ENCODE results near the gene NR6A1.

Gene NR6A1

DNA sequence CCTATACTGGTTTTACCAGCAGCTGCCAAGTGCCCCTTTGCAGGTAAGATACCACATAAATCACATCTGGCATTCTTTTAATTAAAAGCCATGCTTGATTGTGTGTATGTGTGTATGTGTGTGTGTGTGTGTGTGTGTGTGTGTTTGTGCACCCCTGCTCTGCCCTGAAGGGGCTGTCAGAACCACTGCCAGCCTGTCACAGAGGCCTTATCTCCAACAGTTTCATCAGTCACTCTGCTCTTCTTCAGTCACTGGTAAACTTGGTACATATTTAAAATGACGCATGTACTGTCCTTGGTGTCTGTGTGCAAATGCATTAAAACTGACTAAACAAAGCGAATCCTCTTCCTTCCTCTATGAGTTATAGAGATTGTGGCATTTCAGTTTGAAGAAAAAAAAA is 244.9 kb downstream of the NR6A1 start:
- DNase-seq (ENCODE audit: low read depth in 2 of 2): no peak

DNA sequence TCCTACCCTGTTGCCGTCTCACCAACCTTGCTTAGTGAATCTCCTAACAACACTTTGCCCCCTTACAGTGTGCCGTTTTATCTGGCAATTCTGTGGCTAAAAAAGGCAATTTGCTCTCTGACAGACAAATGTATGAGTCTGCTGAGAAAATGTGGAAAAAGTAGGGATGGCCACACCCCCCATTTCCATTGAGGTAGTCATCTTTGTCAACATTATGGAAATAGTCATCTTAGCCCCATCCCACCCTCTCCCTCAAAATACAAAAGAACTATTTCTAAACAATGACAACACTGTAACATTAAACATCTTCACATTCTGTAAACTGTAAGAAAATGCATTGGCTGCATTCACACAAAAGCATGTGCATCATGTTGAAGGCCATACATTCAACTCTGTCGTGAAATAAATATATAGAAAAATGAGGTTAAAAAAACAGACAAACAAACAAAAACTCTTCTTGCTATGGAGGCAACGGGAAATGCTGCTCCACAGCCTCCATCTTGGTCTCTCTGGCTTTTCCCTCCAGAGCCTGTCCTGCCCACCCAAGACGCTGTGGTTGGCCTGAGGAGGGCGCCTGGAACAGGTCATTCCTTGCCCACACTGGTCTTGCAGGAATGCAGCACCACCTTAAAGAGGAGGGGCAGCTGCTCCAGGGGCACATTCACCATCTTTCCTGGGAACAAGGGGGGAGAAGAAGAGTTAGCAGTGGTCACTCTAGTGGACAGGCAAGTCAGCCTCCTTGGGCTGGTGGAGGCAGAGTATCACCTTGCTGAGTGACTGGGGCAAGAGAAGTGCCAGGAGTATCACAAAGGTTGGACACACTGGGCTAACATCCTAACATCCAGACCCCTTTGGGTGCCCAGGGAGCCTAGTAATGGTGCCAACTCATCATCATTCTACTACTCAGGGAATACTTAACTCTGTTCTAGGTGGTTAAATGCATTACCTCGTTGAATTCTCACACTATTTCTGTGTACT is 248.7 kb downstream of the NR6A1 start:
- no peak for DNase-seq (ENCODE audit: low read depth in 2 of 2)

DNA sequence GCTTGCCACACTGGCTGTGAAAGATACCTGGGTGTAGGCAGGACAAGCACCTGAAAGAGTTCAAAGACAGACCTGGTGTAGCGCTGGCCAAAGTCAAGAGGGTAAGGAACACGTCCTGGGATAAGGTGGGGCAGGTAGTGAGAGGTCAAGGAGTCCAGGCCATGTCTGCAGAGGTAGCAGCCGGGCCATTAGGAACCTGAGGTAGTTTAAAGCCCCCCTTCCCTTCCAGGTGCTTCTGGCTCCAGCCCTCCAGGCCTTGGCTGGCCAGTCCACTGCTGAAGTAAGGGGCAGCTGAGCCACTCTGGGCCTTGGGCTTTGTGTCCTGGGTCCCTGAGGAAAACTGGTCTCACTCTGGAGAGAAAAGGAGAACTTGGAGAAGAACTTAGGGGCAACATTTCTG is 250.0 kb downstream of the NR6A1 start:
- DNase-seq (ENCODE audit: low read depth in 2 of 2): no peak

DNA sequence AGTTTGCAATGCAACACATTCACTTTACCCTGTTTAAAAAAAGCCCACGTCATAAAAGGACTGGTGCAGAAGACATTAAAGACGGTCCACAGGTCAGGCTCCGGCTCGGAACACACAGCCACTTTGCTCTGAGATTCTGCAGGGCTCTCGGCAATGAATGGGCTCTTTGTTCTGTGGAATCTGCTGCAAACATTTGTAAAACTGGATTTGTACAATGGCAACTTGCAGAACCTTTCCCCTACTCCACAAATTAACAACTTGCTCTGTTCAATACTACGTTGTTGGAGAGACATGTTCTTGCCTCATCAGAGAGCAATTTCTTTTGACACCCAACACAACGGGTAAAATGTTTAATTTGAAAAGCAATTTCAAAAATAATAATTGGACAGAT is 250.9 kb downstream of the NR6A1 start:
- DNase-seq (ENCODE audit: low read depth in 2 of 2): no peak

DNA sequence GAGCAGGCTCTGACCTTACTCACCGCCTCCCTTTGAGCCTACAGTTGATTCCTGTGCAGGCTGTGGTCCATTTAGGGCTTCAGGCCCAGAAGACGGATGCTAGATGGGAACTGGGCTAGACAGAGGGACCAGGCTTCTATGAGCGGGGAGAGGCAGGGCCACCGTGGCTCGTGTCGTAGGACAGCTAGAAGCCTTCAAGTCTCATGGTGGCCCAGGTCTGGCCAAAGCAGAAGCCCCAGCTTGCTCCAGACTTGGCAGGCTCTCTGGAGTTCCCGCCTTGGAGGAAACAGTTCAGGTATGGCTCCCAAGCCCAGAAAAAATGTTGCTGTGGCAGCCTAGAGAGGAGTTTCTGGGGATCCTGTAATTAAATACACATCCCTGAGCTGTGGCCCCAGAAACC is 253.0 kb downstream of the NR6A1 start:
- DNase-seq (ENCODE audit: low read depth in 2 of 2): no peak

DNA sequence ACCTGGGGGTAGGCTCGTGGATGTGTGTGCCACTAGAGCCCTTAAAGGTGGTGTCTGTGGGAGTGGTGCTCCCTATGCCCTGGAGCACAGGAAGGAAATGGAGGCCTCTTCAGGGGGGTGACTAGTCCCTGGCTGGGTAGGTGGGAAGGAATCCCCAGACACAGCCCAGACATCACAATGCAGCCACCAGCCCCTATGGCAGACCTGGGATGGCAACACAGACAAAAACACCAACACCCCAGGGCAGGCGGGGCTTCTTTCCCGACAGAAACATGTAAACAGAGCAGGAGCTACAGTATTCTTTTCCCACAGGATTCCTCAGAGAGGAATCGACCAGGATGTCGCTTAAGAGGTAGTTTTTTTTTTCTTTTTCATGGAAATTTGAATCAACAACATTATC is 253.5 kb downstream of the NR6A1 start:
- DNase-seq (ENCODE audit: low read depth in 2 of 2): no peak

DNA sequence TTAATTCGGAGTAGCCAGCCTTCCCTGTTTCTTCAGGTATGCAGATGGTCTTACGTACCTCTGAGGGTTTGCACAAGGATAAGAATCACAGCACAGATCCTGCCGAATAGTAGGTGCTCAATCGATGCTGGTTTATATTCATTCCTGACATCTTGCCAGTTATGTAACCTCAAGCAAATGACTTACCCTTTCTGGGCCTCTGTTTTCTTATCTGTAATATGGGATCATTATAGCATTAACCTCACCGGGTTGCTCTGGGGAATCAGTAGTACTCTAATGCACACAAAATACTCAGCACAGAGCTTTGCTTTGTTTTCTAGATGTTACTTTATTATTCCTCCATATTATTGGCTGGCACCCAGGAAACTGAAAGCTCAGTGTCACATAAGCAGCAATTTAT is 256.2 kb downstream of the NR6A1 start:
- DNase-seq (ENCODE audit: low read depth in 2 of 2): no peak

DNA sequence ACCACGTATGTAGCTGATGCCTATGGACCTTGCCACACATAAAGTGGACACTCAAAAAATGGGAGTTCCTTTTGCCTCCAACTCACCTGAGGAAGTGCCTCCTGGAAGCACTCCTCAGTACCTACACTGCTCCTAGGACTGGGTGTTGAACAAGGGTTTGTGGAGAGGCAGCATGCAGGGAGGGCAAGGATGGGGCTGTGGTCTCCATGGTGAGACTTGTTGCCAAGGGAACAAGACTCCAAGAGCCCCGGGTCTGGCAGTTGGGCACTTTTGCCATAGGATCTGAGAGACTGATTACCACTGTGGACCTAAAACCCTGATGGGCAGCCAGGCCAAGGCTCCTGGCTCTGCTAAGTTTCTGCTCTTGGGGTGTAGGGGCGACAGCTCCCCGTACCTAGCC is 257.0 kb downstream of the NR6A1 start:
- no peak for DNase-seq (ENCODE audit: low read depth in 2 of 2)

DNA sequence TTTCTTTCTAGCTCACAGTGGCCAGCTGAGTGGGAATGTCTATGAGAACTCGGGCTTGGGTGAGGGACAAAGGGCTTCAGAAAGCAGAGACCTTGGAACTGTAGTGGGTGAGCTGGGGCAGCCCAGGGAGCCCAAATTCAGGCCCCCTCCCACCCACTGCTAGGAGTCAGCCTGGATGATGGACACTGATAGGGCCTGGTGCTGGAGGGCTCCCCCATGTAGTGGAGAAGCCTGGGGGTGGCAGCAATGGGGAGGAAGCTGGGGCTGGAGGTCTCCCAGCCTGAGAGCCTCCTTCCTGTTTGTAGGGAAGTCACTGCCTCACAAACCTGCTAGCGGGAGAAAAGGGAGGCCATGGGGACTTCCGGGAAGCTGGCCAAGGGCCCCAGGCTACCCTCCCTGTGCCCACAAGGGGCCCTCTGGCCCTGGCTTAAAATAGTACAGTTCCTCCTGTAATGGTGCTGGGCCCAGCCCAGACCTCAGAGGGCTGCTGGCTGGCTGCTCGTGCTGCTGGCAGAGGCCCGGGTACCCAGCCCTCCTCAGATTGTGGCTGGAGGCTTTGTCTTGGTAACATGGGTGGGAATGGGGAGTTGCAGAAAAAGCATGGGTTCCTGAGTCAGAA is 257.6 kb downstream of the NR6A1 start:
- no peak for DNase-seq (ENCODE audit: low read depth in 2 of 2)

DNA sequence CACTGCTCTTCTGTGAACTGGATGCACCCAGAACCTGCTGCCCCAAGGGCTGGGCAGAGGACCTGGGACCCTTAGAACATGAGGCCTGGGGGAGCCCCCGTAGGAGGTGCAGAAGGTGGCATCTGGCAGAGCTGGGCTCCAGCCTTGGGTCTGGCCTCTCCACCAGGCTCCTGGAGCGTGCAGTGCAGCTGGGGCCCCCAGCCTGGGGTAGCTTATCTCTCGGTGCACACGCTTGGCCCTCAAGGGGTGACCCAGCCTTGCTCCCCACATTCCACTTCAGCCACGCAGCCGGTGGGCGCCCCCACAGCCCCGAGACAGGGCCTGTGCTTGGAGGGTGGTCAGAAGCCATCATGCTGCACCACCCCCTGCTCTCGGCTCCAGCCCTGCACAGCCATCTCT is 258.3 kb downstream of the NR6A1 start:
- DNase-seq (ENCODE audit: low read depth in 2 of 2): no peak

DNA sequence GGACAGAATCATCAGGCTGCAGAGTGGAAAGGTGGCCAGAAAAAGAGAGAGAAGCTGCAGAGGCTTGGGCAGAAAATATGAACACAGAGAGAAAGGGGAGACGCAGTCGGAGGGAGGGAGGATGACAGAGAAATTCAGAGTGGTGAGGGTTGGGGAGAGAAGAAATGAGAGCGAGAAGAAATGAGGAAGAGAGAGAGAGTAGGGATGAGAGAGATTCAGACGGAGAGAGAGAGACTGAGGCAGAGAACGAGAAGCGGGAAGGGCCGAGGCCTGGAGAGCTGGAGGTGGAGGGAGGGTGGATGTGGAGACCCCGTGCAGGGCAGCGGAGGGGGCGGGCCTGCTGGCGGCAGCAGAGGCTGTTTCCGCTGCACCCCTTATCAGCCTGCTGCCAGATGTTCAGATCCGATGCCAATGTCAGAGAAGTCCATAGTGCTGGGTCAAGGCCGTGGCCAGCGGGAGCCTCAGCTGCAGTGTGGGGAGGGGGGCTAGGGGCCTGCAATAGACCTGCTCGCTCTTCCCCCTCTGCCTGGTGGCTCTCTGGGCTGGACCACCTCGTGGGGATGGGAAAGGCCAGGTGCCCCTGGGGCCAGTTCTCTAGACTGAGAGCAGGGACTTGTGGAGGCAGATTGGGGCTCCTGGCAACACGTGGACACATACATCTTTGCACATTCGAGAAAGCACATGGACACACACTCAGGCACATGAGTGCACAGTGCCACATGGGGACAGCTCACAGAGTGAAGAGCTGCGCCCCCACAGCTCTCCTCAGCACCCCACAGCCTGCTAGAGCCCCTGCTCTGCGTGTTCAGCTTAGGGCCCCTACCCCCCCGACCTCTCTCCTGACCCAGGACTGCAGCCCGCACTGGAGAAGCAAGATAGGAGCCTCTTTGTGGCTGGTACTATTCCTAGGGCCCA is 259.0 kb downstream of the NR6A1 start:
- DNase-seq (ENCODE audit: low read depth in 2 of 2): no peak

DNA sequence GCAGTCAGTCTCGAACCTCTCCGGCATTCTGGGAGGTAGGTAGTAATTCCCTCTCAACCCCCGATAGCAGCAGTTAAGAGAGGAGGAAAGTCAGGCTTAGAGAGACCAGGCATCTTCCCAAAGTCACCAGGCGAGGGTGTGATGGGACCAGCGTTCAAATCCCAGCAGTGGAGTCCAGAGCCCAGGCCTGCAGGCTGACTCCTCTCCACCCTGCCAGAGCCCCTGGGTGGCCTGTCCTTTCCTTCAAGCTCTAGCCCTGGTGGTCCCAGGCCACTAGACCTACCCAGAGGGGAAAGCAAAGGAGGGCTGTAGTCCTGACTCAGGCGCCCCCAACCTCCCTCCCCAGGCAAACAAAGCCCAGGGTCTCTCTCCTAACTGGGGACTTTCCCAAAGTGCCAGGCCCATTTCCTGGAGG is 259.7 kb downstream of the NR6A1 start:
- DNase-seq (ENCODE audit: low read depth in 2 of 2): no peak

DNA sequence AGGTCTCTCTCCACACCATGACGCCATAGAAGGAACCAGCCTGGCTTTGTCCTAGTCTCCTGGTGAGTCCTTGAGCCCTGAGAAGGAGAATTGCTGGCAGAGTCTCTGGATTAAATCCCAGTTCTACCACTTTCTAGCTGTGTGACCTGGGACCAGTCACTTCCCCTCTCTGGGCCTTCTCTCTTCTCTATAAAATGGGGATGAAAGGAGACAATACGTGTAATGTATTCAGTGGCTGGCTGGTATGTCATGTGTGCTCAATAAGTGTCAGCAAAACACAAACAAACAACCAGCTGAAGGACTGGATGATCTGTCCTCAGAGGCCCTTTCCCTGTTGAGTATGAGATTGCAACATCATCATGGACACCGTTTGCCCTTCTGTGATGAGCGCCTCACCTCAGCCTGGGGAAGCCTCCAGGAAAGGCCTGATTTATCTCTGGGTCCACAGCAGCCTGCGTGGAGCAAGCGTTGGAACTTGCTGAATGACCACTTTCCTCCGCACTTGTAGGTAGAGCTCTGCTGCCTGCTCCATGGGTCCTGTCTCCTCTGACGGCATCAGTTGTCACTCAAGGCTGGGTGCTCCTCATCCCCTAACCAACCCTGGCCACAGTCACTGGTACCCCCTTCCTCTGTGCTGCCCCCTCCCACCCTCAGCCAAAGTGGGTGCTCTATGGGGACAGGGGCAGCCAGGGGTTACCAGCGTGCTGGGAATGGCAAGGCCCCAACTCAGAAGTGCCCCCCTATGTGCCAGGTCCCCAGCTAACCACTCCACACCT is 260.3 kb downstream of the NR6A1 start:
- no peak for DNase-seq (ENCODE audit: low read depth in 2 of 2)

DNA sequence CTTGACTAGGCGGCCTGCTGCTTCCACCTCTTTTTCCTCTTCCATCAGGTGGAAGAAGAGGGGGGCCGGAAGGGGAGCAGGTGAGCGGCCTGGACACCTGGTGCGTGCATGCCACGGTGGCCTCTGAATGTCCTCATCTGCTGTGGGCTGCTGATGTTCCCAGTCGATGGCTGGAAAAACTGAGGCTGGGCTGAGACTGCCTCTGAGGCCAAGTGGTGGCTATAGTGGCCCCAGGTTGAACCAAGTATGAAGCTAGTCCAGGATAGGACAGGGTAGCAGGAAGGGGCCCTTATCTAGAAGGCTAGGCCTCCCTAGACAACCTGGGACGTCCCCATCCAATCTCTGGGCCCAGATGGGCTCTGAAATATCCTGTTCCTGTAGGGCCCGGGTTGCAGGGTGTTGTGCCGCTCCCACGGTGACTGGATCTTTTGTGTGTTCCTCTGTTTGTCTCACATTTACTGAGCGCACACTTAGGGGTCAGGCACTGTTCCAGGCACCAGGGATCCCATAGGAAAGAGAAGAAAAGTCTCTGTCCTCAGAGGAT is 263.2 kb downstream of the NR6A1 start:
- no peak for DNase-seq (ENCODE audit: low read depth in 2 of 2)

DNA sequence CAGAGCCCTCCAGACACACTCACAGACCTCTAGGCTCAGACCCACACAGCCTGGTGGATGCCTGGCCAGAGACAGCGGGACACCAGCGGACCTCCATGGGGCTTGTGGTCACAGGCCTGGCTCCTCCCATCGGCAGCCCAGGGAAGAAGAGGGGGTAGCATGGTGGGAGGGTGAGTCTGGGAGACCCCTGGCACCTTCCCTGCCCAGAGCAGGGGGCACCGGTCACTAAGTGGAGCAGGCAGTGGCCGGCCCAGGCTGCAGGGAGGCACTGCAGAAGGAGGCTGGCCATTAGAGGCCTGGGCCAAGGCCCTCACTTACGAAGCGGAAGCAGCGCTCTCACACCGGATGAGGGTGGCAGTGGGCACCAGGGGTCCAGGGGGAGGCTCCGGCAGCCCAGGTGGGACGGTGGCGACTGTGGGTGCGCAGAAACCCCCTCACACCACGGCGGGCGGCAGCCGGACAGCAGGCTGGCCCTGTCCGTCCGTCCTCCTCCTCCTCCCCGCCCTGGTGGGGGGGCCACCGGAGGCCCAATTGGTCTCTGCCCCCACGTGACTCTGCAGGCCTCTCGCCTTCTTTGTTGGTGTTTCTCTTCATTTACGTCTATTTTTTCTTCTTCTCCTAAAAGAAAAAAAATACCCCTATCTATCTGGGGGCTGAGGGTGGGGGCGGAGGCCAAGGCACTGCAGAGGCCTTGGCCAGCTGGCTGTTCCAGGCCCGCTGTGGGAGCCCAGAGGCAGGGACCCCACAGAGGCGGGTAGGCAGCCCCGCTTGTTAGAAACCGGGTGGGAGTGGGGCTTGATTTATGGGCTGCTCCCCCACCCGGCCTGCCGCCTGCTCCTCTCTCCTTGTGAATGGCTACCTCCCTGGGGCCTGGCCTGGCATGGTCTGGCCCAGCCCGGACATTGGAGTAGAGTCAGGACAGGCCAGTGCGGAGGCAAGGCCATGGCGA is 263.9 kb downstream of the NR6A1 start, which contains the start of gene NR5A1:
TSS of gene NR5A1 (minus strand) at position 469 of the 949 bp plus-strand sequence. CDS start 4,004 bp downstream, outside the sequence.
- no peak for DNase-seq (ENCODE audit: low read depth in 2 of 2)

DNA sequence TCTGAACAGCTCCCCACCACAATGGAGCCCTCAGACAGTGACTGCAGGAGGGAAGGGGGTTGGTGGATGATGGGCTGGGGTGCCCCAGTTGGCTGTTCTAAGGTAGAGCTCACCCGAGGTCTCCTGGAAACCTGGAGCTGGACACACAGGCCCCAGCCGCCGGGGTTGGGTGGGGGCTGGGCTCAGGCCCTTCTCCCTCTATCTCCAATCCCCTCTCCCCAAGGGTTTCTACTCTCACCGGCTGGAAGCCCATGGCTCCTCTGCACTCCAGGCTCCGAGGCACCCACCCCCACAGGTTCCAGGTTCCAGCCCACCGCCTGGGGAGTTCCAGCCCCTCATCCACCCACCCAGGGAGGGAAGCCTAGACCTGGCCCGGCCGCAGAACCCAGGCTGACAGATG is 264.7 kb downstream of the NR6A1 start:
- DNase-seq (ENCODE audit: low read depth in 2 of 2): no peak

DNA sequence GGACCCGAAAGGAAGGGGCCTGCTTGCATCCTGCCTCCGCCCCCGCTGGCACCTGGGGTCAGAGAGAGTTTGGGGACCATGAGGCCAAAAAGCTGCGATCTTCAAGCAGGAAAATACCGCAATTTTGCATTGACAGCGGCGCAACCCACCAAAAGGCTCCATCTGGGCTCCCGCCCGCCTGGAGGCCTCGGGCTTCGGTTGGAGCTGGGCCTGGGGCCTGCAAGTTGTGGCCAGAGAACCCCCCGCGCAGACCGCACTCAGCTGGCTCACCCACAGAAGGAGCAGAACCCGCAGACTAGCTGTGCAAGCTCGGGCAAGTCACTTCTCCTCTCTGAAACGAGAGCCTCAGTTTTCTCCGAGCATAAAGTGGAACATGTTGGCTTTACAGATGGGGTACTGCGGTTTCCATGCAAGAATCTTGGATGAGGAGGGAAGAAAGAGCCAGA is 265.2 kb downstream of the NR6A1 start:
- no peak for DNase-seq (ENCODE audit: low read depth in 2 of 2)

DNA sequence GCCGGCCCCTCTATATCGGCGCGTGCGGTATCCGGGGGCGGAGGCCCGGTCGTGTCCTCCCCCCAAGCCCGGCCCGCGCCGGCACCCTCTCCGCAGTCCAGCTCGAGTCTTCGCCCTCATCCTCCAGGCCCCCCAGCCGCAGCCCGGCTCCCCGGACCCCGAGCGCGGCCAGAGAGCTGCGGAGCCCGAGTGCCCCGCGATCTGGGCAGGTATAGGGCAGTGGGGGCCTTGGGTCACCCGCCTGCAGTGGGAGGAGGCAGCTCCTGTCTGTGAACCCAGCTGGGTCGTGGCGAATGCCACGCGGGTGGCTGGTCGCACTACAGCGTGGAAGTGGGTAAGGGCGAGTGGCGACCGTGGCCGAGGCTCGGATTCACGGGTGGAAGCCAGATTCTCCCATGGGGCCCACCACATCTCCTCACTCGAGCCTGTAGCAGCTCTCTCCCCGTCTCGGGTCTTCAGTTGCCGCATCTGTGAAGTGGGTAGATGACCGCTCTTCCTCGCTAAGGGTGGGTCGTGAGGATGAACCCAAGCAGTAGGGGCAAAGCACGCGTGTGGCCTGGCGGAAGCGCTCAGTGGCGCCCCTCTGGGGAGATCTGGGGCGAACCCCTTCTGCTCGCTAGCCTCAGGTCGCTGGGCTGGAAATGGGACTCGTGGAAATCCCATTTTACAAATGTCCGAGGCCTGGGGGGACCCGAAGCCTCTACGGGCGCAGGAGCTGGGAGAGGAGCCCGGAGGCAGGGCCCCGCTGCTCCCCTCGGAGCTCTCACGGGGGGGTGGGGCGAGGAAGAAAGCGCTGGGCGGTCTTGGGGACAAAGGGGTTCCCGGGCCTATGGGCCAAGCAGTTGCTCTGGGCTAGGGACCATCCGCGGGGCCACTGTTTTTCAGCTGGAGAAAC is 265.9 kb downstream of the NR6A1 start:
- DNase-seq (ENCODE audit: low read depth in 2 of 2): no peak

DNA sequence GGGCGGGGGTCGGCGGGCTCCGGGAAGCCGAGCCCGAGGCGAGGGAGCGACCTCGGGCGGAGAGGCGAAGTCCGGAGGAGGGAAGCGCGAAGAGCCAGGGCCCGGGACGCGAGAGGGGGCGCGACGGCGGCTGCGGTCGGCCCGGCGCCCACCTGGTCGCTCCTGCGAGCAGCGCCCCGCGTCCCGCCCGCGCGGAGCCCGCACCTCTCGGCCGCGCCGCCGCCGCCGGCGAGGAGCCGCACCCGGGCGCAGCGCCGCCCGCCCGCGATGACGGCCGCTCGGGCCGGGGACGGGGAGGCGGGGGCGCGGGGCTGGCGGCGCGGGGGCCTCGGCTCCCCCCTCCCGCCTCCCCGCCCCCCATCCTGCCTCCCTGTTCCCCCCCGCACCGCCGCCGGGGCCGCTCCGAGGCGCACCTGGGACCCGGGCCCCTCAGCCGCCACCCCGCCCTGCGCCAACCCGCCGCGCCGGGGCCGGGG is 266.5 kb downstream of the NR6A1 start:
- DNase-seq (ENCODE audit: low read depth in 2 of 2): no peak

Data from stimulated activated CD4-positive, alpha-beta T cell treated with anti-CD3 and anti-CD28 coated beads, Interleukin-12 subunit alpha, Interleukin-12 subunit beta, amount 100 ng/mL, for 24 hours (primary cell).